Memory B cell (primary cell): ENCODE measurements around the gene AGBL1.

Source experiments
- ATAC-seq: fragments of 150-1000 bp; cut with Tn5 transposase; 2 replicates; pipeline ENCODE4 v1.10.0; 2021; ENCODE audit warnings: low read depth, mild to moderate bottlenecking, moderate library complexity
- DNase-seq, 2 donors: peaks; one replicate each; pipeline ENCODE4 v3.0.0; 2022; ENCODE audit warnings: low spot score in 2 of 2
- H3K27ac Mint-ChIP-seq: one replicate; pipeline ENCODE4 v1.8.0; 2022; ENCODE audit warnings: mild to moderate bottlenecking, moderate library complexity, mixed read lengths
- H3K27me3 Mint-ChIP-seq: one replicate; pipeline ENCODE4 v1.8.0; 2022; ENCODE audit warnings: mixed read lengths
- H3K36me3 Mint-ChIP-seq: one replicate; pipeline ENCODE4 v1.8.0; 2022; ENCODE audit warnings: mild to moderate bottlenecking, mixed read lengths
- H3K4me1 Mint-ChIP-seq: one replicate; pipeline ENCODE4 v1.8.0; 2022; ENCODE audit warnings: mixed read lengths
- H3K4me3 Mint-ChIP-seq: one replicate; pipeline ENCODE4 v1.8.0; 2022; ENCODE audit warnings: mild to moderate bottlenecking, moderate library complexity, mixed read lengths
- H3K9me3 Mint-ChIP-seq: one replicate; pipeline ENCODE4 v1.8.0; 2022; ENCODE audit warnings: mixed read lengths

The AGBL1 gene

DNA sequence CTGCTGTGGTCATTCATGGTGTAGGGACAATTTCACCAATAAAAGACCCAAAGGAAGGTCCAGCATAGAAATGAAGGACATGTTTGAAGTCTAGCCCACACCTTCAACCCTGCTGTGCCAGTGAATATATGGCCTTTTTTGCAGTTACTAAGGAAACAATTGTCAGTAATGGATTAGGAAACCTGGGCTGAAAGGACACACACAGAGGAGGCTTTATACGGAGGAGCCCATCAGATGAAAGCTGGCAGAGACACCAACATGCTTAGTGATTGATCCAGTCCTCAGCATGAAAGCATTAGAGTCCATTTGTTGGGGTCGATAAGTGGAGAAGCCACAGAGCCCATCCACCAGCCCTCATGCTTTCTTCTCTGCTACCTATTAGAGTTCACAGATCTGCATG, 584.3 kb downstream of the AGBL1 start:
- Mint-ChIP-seq H3K27me3 (no peaks in the 10 kb centered on the region), H3K27ac (no peak overlapping the region), H3K36me3 (no peaks in the 10 kb centered on the region), H3K9me3 (peaks cover 2% of the 10 kb centered on the region), H3K4me3 (no peak overlapping the region), H3K4me1 (no peaks in the 10 kb centered on the region)
- DNase-seq (no peak), ATAC-seq (no peak)

DNA sequence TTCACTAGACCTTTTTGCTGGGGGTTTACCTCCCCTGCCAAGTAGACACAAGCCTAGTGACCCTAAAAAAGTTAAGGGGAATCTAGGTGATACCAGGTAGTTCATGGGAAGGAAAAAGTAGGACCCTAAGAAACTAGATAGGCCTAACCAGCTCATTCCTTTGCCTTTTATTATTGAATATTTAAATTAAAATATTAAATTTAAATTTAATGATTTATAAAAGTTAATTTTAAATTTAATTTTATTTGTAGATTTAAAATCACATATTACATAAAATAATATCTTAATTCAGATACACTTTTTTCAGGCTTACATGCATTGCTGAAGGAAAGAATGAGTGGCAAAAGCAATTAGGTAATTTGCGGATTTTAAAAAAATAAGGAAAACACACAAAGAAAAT, 584.9 kb downstream of the AGBL1 start:
- no peak overlapping the region for H3K27ac Mint-ChIP-seq
- no peaks in the 10 kb centered on the region for H3K36me3 Mint-ChIP-seq
- no peak for ATAC-seq
- no peaks in the 10 kb centered on the region for H3K27me3 Mint-ChIP-seq
- no peaks in the 10 kb centered on the region for H3K4me1 Mint-ChIP-seq
- peaks cover 2% of the 10 kb centered on the region for H3K9me3 Mint-ChIP-seq
- no peak for DNase-seq
- no peak overlapping the region for H3K4me3 Mint-ChIP-seq

DNA sequence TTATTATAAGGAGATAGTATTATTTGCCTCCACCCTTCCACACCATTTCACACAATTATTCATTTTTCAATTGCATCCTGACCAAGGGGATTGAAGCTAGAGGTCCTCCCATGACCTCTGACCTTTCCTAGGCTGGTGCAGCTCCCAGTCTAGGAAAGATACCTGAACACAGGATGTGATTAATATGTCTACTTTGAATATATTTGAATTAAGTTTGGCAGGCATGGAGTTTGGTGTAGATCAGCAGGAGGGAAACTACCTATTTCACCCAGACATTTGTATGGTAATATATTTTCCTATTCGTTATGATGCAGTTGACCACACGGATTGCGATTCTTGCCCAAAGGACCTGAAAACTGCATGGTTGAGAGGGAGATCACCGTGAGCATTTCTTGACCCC, 596.3 kb downstream of the AGBL1 start:
- peaks cover 5% of the 10 kb centered on the region for H3K9me3 Mint-ChIP-seq
- H3K4me3 Mint-ChIP-seq = no peak overlapping the region
- H3K4me1 Mint-ChIP-seq = no peaks in the 10 kb centered on the region
- DNase-seq = no peak
- H3K27me3 Mint-ChIP-seq = peaks cover 3% of the 10 kb centered on the region
- no peak for ATAC-seq
- H3K36me3 Mint-ChIP-seq = no peaks in the 10 kb centered on the region
- H3K27ac Mint-ChIP-seq = no peak overlapping the region

GRCh38 chr15:86677278-86677677, 597.6 kb downstream of the AGBL1 start:
- no peaks in the 10 kb centered on the region for H3K4me1 Mint-ChIP-seq
- H3K4me3 Mint-ChIP-seq = no peak overlapping the region
- DNase-seq (no peak), ATAC-seq (no peak)
- no peak overlapping the region for H3K27ac Mint-ChIP-seq
- H3K36me3 Mint-ChIP-seq = no peaks in the 10 kb centered on the region
- peaks cover 3% of the 10 kb centered on the region for H3K27me3 Mint-ChIP-seq
- H3K9me3 Mint-ChIP-seq = peaks cover 6% of the 10 kb centered on the region

DNA sequence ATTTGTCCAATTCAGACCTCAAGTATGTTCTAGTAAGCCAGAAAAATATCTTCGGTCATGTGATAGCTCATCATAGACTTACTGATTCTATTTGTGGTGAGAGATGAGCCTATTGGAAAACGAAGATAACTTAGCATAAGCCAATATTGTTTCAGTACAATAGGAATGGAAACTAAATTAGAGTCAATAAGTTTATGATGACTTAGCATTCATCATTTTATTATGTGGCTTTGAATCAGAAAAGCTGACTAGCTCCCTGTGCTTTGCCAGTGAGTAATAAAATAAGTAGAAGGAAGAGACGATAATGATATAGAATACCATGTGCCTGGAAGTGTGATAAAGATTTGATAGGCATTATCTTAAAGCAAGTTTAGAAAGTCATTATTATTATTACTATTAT, 605.6 kb downstream of the AGBL1 start:
- no peaks in the 10 kb centered on the region for H3K36me3 Mint-ChIP-seq
- no peak overlapping the region for H3K4me3 Mint-ChIP-seq
- no peak for DNase-seq
- H3K27me3 Mint-ChIP-seq = peaks cover 3% of the 10 kb centered on the region
- no peak for ATAC-seq
- H3K9me3 Mint-ChIP-seq = peaks cover 3% of the 10 kb centered on the region
- no peaks in the 10 kb centered on the region for H3K4me1 Mint-ChIP-seq
- H3K27ac Mint-ChIP-seq = no peak overlapping the region

- H3K27ac Mint-ChIP-seq = no peak overlapping the region
- no peaks in the 10 kb centered on the region for H3K36me3 Mint-ChIP-seq
- H3K9me3 Mint-ChIP-seq = peaks cover 4% of the 10 kb centered on the region
- no peak overlapping the region for H3K4me3 Mint-ChIP-seq
- no peaks in the 10 kb centered on the region for H3K27me3 Mint-ChIP-seq
- H3K4me1 Mint-ChIP-seq = no peaks in the 10 kb centered on the region
- ATAC-seq (no peak), DNase-seq (no peak)
Observed at GRCh38 chr15:86689006-86689405, 609.3 kb downstream of the AGBL1 start.

DNA sequence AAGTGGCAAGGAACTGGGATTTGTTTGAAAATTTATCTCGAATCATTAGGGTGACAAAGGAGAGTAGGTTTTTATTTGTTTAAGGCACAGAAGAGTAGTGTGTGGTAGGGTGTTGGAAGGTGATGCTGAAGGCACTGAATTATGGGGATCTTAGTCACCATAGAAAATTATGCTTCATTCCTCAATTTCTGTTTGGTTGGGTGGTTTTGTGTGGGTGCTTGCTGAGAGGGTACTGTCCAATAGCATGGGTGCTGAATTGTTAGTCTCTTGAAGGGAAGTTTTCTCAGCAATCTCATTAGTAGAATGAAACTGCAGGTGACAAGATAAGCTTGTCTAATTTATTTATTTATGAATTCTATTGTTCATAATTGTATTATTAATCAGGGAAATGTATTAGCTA, 610.9 kb downstream of the AGBL1 start:
- H3K27me3 Mint-ChIP-seq = no peaks in the 10 kb centered on the region
- no peak for ATAC-seq
- H3K9me3 Mint-ChIP-seq = peaks cover 5% of the 10 kb centered on the region
- H3K4me1 Mint-ChIP-seq = no peaks in the 10 kb centered on the region
- no peak for DNase-seq
- no peak overlapping the region for H3K27ac Mint-ChIP-seq
- no peaks in the 10 kb centered on the region for H3K36me3 Mint-ChIP-seq
- H3K4me3 Mint-ChIP-seq = no peak overlapping the region

GRCh38 chr15:86691091-86691663, 611.5 kb downstream of the AGBL1 start:
- no peaks in the 10 kb centered on the region for H3K27me3 Mint-ChIP-seq
- no peaks in the 10 kb centered on the region for H3K4me1 Mint-ChIP-seq
- DNase-seq (no peak), ATAC-seq (no peak)
- H3K9me3 Mint-ChIP-seq = peaks cover 5% of the 10 kb centered on the region
- H3K27ac Mint-ChIP-seq = no peak overlapping the region
- H3K36me3 Mint-ChIP-seq = no peaks in the 10 kb centered on the region
- no peak overlapping the region for H3K4me3 Mint-ChIP-seq

- H3K4me1 Mint-ChIP-seq = no peaks in the 10 kb centered on the region
- H3K27me3 Mint-ChIP-seq = peaks cover 2% of the 10 kb centered on the region
- peaks cover 3% of the 10 kb centered on the region for H3K9me3 Mint-ChIP-seq
- DNase-seq (no peak), ATAC-seq (no peak)
- H3K36me3 Mint-ChIP-seq = no peaks in the 10 kb centered on the region
- no peak overlapping the region for H3K27ac Mint-ChIP-seq
- H3K4me3 Mint-ChIP-seq = no peak overlapping the region
Observed at GRCh38 chr15:86700864-86701610, 621.4 kb downstream of the AGBL1 start.

DNA sequence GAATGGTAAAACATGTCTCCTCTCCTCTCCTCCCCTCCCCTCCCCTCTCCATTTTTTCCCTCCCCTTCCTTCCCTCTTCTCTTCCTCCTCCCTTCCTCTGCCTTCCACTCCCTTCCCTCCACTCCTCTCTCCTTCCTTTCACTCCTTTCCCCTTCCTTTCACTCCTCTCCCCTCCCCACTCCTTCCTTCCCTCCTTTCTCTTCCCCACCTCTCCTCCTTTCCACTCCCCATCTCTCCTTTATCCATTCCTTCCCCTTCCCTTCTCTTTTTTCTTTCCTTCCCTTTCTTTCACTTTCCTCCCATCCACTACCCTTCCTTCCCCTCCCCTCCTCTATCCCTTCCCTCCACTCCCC, 621.9 kb downstream of the AGBL1 start:
- ATAC-seq (no peak), DNase-seq (no peak)
- H3K4me3 Mint-ChIP-seq = no peak overlapping the region
- H3K27ac Mint-ChIP-seq = no peak overlapping the region
- no peaks in the 10 kb centered on the region for H3K4me1 Mint-ChIP-seq
- H3K9me3 Mint-ChIP-seq = peaks cover 3% of the 10 kb centered on the region
- H3K27me3 Mint-ChIP-seq = peaks cover 2% of the 10 kb centered on the region
- no peaks in the 10 kb centered on the region for H3K36me3 Mint-ChIP-seq

- peaks cover 1% of the 10 kb centered on the region for H3K9me3 Mint-ChIP-seq
- H3K4me1 Mint-ChIP-seq = no peaks in the 10 kb centered on the region
- H3K36me3 Mint-ChIP-seq = no peaks in the 10 kb centered on the region
- peaks cover 1% of the 10 kb centered on the region for H3K27me3 Mint-ChIP-seq
- H3K27ac Mint-ChIP-seq = no peak overlapping the region
- no peak overlapping the region for H3K4me3 Mint-ChIP-seq
- DNase-seq (no peak), ATAC-seq (no peak)
Observed at GRCh38 chr15:86706813-86707212, 627.1 kb downstream of the AGBL1 start.

- Mint-ChIP-seq H3K4me1 (no peaks in the 10 kb centered on the region), H3K36me3 (no peaks in the 10 kb centered on the region), H3K27me3 (no peaks in the 10 kb centered on the region), H3K9me3 (no peaks in the 10 kb centered on the region), H3K4me3 (no peak overlapping the region), H3K27ac (no peak overlapping the region)
- no peak for ATAC-seq
- no peak for DNase-seq
Observed at GRCh38 chr15:86711476-86711875, 631.8 kb downstream of the AGBL1 start.

DNA sequence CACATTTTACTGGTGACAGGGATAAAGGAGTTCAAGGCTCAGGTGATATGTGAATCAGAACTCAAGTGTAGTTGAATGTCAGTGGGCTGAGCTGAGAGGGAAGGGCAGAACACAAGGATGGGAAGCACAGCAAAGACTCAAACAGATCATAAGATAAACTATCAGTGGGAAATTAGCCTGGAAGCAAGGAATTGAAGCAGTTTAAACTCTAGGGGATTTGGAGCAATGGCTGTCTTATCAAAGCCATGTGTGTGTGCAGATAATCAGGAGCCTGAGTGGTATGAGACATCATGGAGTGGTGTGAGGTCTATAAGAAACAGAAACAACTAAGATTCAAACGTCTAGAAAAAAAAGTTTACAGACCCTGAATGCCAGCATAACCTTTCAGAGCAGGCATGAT, 634.6 kb downstream of the AGBL1 start:
- no peaks in the 10 kb centered on the region for H3K4me1 Mint-ChIP-seq
- ATAC-seq (no peak), DNase-seq (no peak)
- H3K27me3 Mint-ChIP-seq = no peaks in the 10 kb centered on the region
- H3K9me3 Mint-ChIP-seq = no peaks in the 10 kb centered on the region
- no peak overlapping the region for H3K4me3 Mint-ChIP-seq
- H3K36me3 Mint-ChIP-seq = no peaks in the 10 kb centered on the region
- no peak overlapping the region for H3K27ac Mint-ChIP-seq

DNA sequence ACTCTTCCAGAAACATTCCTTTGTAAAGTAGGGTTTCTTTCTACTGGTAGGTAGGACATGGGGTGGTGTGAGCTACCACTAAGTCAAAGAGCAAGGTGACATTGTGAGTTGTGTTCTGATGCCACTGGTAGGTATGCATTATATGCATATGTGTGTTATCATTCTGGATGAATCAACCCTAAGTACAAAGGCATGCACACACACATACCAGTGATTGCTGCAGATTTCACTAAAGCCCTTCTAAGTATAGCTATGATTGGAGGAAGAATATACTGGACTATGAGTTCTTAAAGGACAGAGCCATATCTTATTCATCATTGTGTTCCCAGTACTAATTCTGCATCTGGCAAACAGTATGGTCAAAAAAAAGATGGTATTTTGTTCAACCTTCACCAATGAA, 646.0 kb downstream of the AGBL1 start:
- Mint-ChIP-seq H3K27ac (no peak overlapping the region), H3K36me3 (no peaks in the 10 kb centered on the region), H3K27me3 (no peaks in the 10 kb centered on the region), H3K9me3 (peaks cover 12% of the 10 kb centered on the region), H3K4me3 (no peak overlapping the region), H3K4me1 (no peaks in the 10 kb centered on the region)
- ATAC-seq = no peak
- DNase-seq = no peak
